ENCODE results near the gene KBTBD3. TPM values are rescaled to one million over a fixed set of nuclear protein-coding genes. Genes with fewer than 3 reads are reported as not detected.

The KBTBD3 gene
- total RNA-seq, 4 donors from 2014 or later = 3.6 to 8.3 (median 6.6) TPM

GRCh38 chr11:106032861-106033260, 44.3 kb downstream of the KBTBD3 start:
- no peaks in the 10 kb centered on the region for H3K36me3 ChIP-seq
- no peaks in the 10 kb centered on the region for H3K9me3 ChIP-seq
- no peaks in the 10 kb centered on the region for H3K4me1 ChIP-seq
- TF ChIP-seq POLR2A (IDR thresholded peaks at IDR 0.05; ENCODE audit: low read depth) (no peak), POLR2AphosphoS5 (IDR thresholded peaks at IDR 0.05) (no peak), CTCF (IDR thresholded peaks at IDR 0.05) (no peak)
- intact Hi-C loops (cut with DNase I) = no loop called here
- H3K27ac ChIP-seq (replicated peaks in 1 of 4) = no peak overlapping the region
- no peaks in the 10 kb centered on the region for H3K27me3 ChIP-seq
- H3K4me3 ChIP-seq = no peak overlapping the region
- 79% methylated on average over 2 of the region's 2 CpGs for WGBS
- no peak for DNase-seq (ENCODE audit: extremely low spot score)

- intact Hi-C loops (cut with DNase I) = no loop called here
- Histone ChIP-seq H3K27me3 (no peaks in the 10 kb centered on the region), H3K4me1 (no peaks in the 10 kb centered on the region), H3K36me3 (no peaks in the 10 kb centered on the region), H3K9me3 (no peaks in the 10 kb centered on the region), H3K27ac (replicated peaks in 1 of 4) (no peak overlapping the region), H3K4me3 (no peak overlapping the region)
- TF ChIP-seq POLR2A (IDR thresholded peaks at IDR 0.05; ENCODE audit: low read depth) (no peak), CTCF (IDR thresholded peaks at IDR 0.05) (no peak), EP300 (IDR thresholded peaks at IDR 0.05) (no peak), POLR2AphosphoS5 (IDR thresholded peaks at IDR 0.05) (no peak)
- WGBS = 90% methylated on average over 3 of the region's 3 CpGs
- DNase-seq (ENCODE audit: extremely low spot score) = no peak
Observed at GRCh38 chr11:106031936-106032335, 45.2 kb downstream of the KBTBD3 start.

- WGBS = 74% methylated on average over 2 of the region's 2 CpGs
- H3K27me3 ChIP-seq = no peaks in the 10 kb centered on the region
Observed at GRCh38 chr11:106031202-106031810, 45.8 kb downstream of the KBTBD3 start.

GRCh38 chr11:106030609-106031008, 46.5 kb downstream of the KBTBD3 start:
- Histone ChIP-seq H3K4me3 (no peak overlapping the region), H3K4me1 (no peaks in the 10 kb centered on the region), H3K9me3 (no peaks in the 10 kb centered on the region), H3K27ac (replicated peaks in 1 of 4) (no peak overlapping the region), H3K36me3 (no peaks in the 10 kb centered on the region), H3K27me3 (no peaks in the 10 kb centered on the region)
- DNase-seq (ENCODE audit: extremely low spot score) = no peak
- TF ChIP-seq EP300 (IDR thresholded peaks at IDR 0.05) (no peak), POLR2A (IDR thresholded peaks at IDR 0.05; ENCODE audit: low read depth) (no peak), CTCF (IDR thresholded peaks at IDR 0.05) (no peak), POLR2AphosphoS5 (IDR thresholded peaks at IDR 0.05) (no peak)
- 66% methylated on average over 4 of the region's 4 CpGs for WGBS
- intact Hi-C loops (cut with DNase I) = no loop called here

More at GRCh38 chr11:106031202-106031810, 45.8 kb downstream of the KBTBD3 start:
- no peak for DNase-seq (ENCODE audit: extremely low spot score)
- no peaks in the 10 kb centered on the region for H3K9me3 ChIP-seq
- no peaks in the 10 kb centered on the region for H3K4me1 ChIP-seq
- H3K4me3 ChIP-seq = no peak overlapping the region
- intact Hi-C loops (cut with DNase I) = no loop called here
- no peaks in the 10 kb centered on the region for H3K36me3 ChIP-seq
- H3K27ac ChIP-seq (replicated peaks in 1 of 4) = no peak overlapping the region
- TF ChIP-seq CTCF (IDR thresholded peaks at IDR 0.05) = no peak
- no peak for TF ChIP-seq POLR2AphosphoS5 (IDR thresholded peaks at IDR 0.05)
- TF ChIP-seq POLR2A (IDR thresholded peaks at IDR 0.05; ENCODE audit: low read depth) = no peak

- H3K9me3 ChIP-seq = no peaks in the 10 kb centered on the region
- H3K27me3 ChIP-seq = no peaks in the 10 kb centered on the region
- H3K36me3 ChIP-seq = no peaks in the 10 kb centered on the region
- intact Hi-C loops (cut with DNase I) = loop anchor here (5.0 kb wide), 1 partner anchor 54 kb away; the partner anchor contains the start of genes AASDHPPT and KBTBD3
- peak overlapping the region; percentile 65 to 91 (median 81) for H3K4me3 ChIP-seq
- 93% methylated on average over 7 of the region's 7 CpGs for WGBS
- no peak for DNase-seq (ENCODE audit: extremely low spot score)
- TF ChIP-seq EP300 (IDR thresholded peaks at IDR 0.05) = no peak
- TF ChIP-seq POLR2AphosphoS5 (IDR thresholded peaks at IDR 0.05) = no peak
- no peak for TF ChIP-seq CTCF (IDR thresholded peaks at IDR 0.05)
- TF ChIP-seq POLR2A (IDR thresholded peaks at IDR 0.05; ENCODE audit: low read depth) = no peak
- H3K4me1 ChIP-seq = peaks cover 29 to 38% (median 35%) of the 10 kb centered on the region in 4 donors
- peak overlapping the region; percentile 73 to 86 (median 82) for H3K27ac ChIP-seq (replicated peaks in 1 of 4)
Observed at GRCh38 chr11:106022795-106023275, 54.3 kb downstream of the KBTBD3 start.

All from esophagus muscularis mucosa (tissue), 4 donors.